ENCODE data around the gene FBXO31.
"Not testable (repeated sequence)": the region's sequence is repeated elsewhere in the genome, so short reads cannot be mapped to it uniquely, and the experiment has no call there.

FBXO31 gene

GRCh38 chr16:87389245-87389644 lies 5.7 kb upstream of the FBXO31 start:
- peak overlapping the region; percentile 54; the same call in 1 of the 2 replicates for H3K9ac ChIP-seq (ENCODE audit: low read depth, low read length)
- H3K79me2 ChIP-seq (ENCODE audit: insufficient read depth, low read length) = peaks cover 61% of the 10 kb centered on the region
- H3K9me3 ChIP-seq (ENCODE audit: insufficient read depth, low read length, severe bottlenecking) = no peaks in the 10 kb centered on the region
- no peaks in the 10 kb centered on the region; the same call in 1 of the 2 replicates for H3K36me3 ChIP-seq (ENCODE audit: insufficient read depth, low read length)
- no peaks in the 10 kb centered on the region for H3K27me3 ChIP-seq (ENCODE audit: insufficient read depth, low read length, poor library complexity)
- DNase-seq (no peak), ATAC-seq (ENCODE audit: insufficient read depth, low read depth) (no peak)
- peaks cover 14% of the 10 kb centered on the region for H4K20me1 ChIP-seq (ENCODE audit: insufficient read depth, low read length)
- H3K4me3 ChIP-seq (ENCODE audit: low read depth in 1 of 2, low read length in 2 of 2) = no peak overlapping the region
- peak overlapping the region; percentile 68 for H3K27ac ChIP-seq (ENCODE audit: low read length)
- H3K4me1 ChIP-seq (ENCODE audit: insufficient read depth, low read length) = peaks cover 67% of the 10 kb centered on the region
- H3K4me2 ChIP-seq (ENCODE audit: insufficient read depth, low read length) = peak overlapping the region; percentile 66; the same call in 1 of the 2 replicates
- no peak for TF ChIP-seq EZH2 (IDR thresholded peaks at IDR 0.05; ENCODE audit: borderline replicate concordance, low read depth, low read length, severe bottlenecking)
- H2AFZ ChIP-seq (ENCODE audit: low read depth, low read length) = peak overlapping the region; percentile 0; the same call in 1 of the 2 replicates

- DNase-seq = no peak
- H3K9me3 ChIP-seq (ENCODE audit: insufficient read depth, low read length, severe bottlenecking) = no peaks in the 10 kb centered on the region
- H3K27me3 ChIP-seq (ENCODE audit: insufficient read depth, low read length, poor library complexity) = no peaks in the 10 kb centered on the region
- peak overlapping the region; percentile 81 for H3K27ac ChIP-seq (ENCODE audit: low read length)
- peak overlapping the region; percentile 54 for H3K9ac ChIP-seq (ENCODE audit: low read depth, low read length)
- peak overlapping the region; percentile 66 for H3K4me2 ChIP-seq (ENCODE audit: insufficient read depth, low read length)
- peaks cover 12% of the 10 kb centered on the region for H4K20me1 ChIP-seq (ENCODE audit: insufficient read depth, low read length)
- peak overlapping the region; percentile 61 for H2AFZ ChIP-seq (ENCODE audit: low read depth, low read length)
- H3K4me1 ChIP-seq (ENCODE audit: insufficient read depth, low read length) = peaks cover 62% of the 10 kb centered on the region
- peaks cover 60% of the 10 kb centered on the region for H3K79me2 ChIP-seq (ENCODE audit: insufficient read depth, low read length)
- no peaks in the 10 kb centered on the region; the same call in 1 of the 2 replicates for H3K36me3 ChIP-seq (ENCODE audit: insufficient read depth, low read length)
- ATAC-seq (ENCODE audit: insufficient read depth, low read depth) = no peak
- peak overlapping the region in 1 of 2 experiments; percentile 53; a peak in 3 of 4 replicates for H3K4me3 ChIP-seq (ENCODE audit: low read depth in 1 of 2, low read length in 2 of 2)
- no peak for TF ChIP-seq EZH2 (IDR thresholded peaks at IDR 0.05; ENCODE audit: borderline replicate concordance, low read depth, low read length, severe bottlenecking)
- TF ChIP-seq CTCF (IDR thresholded peaks at IDR 0.05; ENCODE audit: borderline replicate concordance, extremely low read depth, low read length, poor library complexity, severe bottlenecking) = no peak
These were observed 5.2 kb upstream of the FBXO31 start for GRCh38 chr16:87388818-87389134.

GRCh38 chr16:87387942-87388817 lies 4.6 kb upstream of the FBXO31 start:
- Histone ChIP-seq H3K4me2 (ENCODE audit: insufficient read depth, low read length) (peak overlapping the region; percentile 66), H3K27me3 (ENCODE audit: insufficient read depth, low read length, poor library complexity) (no peaks in the 10 kb centered on the region), H3K4me3 (ENCODE audit: low read depth in 1 of 2, low read length in 2 of 2) (peak overlapping the region in 1 of 2 experiments; percentile 53; a peak in 3 of 4 replicates), H3K4me1 (ENCODE audit: insufficient read depth, low read length) (peaks cover 56% of the 10 kb centered on the region), H3K9ac (ENCODE audit: low read depth, low read length) (peak overlapping the region; percentile 54), H2AFZ (ENCODE audit: low read depth, low read length) (peak overlapping the region; percentile 61), H3K79me2 (ENCODE audit: insufficient read depth, low read length) (peaks cover 57% of the 10 kb centered on the region), H3K36me3 (ENCODE audit: insufficient read depth, low read length) (no peaks in the 10 kb centered on the region; the same call in 1 of the 2 replicates), H3K27ac (ENCODE audit: low read length) (peak overlapping the region; percentile 81), H4K20me1 (ENCODE audit: insufficient read depth, low read length) (peaks cover 6% of the 10 kb centered on the region), H3K9me3 (ENCODE audit: insufficient read depth, low read length, severe bottlenecking) (no peaks in the 10 kb centered on the region)
- ATAC-seq (ENCODE audit: insufficient read depth, low read depth) (peak; percentile 73), DNase-seq (peak; percentile 92)
- TF ChIP-seq EZH2 (IDR thresholded peaks at IDR 0.05; ENCODE audit: borderline replicate concordance, low read depth, low read length, severe bottlenecking) = no peak
- no peak for TF ChIP-seq CTCF (IDR thresholded peaks at IDR 0.05; ENCODE audit: borderline replicate concordance, extremely low read depth, low read length, poor library complexity, severe bottlenecking)

- Histone ChIP-seq H3K4me1 (ENCODE audit: insufficient read depth, low read length) (peaks cover 69% of the 10 kb centered on the region), H3K4me2 (ENCODE audit: insufficient read depth, low read length) (peak overlapping the region; percentile 93), H3K27ac (ENCODE audit: low read length) (peak overlapping the region; percentile 84), H2AFZ (ENCODE audit: low read depth, low read length) (peak overlapping the region; percentile 77), H3K79me2 (ENCODE audit: insufficient read depth, low read length) (peaks cover 68% of the 10 kb centered on the region), H3K4me3 (ENCODE audit: low read depth in 1 of 2, low read length in 2 of 2) (peak overlapping the region; percentile 54 to 77; a peak in 3 of 4 replicates), H3K9ac (ENCODE audit: low read depth, low read length) (peak overlapping the region; percentile 78), H4K20me1 (ENCODE audit: insufficient read depth, low read length) (peaks cover 25% of the 10 kb centered on the region; the same call in 1 of the 2 replicates)
- not testable (repeated sequence) for H3K27me3 ChIP-seq (ENCODE audit: insufficient read depth, low read length, poor library complexity); H3K36me3 ChIP-seq (ENCODE audit: insufficient read depth, low read length); DNase-seq; ATAC-seq (ENCODE audit: insufficient read depth, low read depth); H3K9me3 ChIP-seq (ENCODE audit: insufficient read depth, low read length, severe bottlenecking)
These were observed 1.2 kb upstream of the FBXO31 start for GRCh38 chr16:87384875-87385167.
